Psoas muscle (tissue), 8 donors: ENCODE data around the gene FBRSL1. TPM values are rescaled to one million over a fixed set of nuclear protein-coding genes. Genes with fewer than 3 reads are reported as not detected.

Experiments used
- ATAC-seq, 4 donors: fragments of 200-7000 bp; cut with Tn5 transposase; one replicate each; pipeline ENCODE4 v1.9.1; 2020; ENCODE audit warnings: moderate library complexity in 3 of 4, mild to moderate bottlenecking in 2 of 4
- DNase-seq, 2 donors: peaks; one replicate each; pipeline ENCODE4 v3.0.0-alpha.2; 2020
- H3K27ac ChIP-seq: fragments of 200-600 bp; one replicate; pipeline ENCODE4 v1.8.0; 2022
- H3K27me3 ChIP-seq, 3 donors: fragments of 200-600 bp in 1 of 3; one replicate each; pipeline versions ENCODE4 v1.6.1 to v1.8.0; 2013 to 2022; ENCODE audit warnings: low read length in 2 of 3, mild to moderate bottlenecking in 2 of 3, moderate library complexity in 1 of 3; ENCODE audit not compliant: insufficient read depth in 3 of 3
- H3K36me3 ChIP-seq, 2 donors: fragments of 200-600 bp in 1 of 2; one replicate each; pipeline versions ENCODE4 v1.6.1 to v1.8.0; 2013 to 2022; ENCODE audit warnings: low read depth in 1 of 2, mild to moderate bottlenecking in 1 of 2, moderate library complexity in 1 of 2; ENCODE audit not compliant: insufficient read depth in 1 of 2
- H3K4me1 ChIP-seq: fragments of 200-600 bp; one replicate; pipeline ENCODE4 v1.8.0; 2022
- H3K4me3 ChIP-seq: fragments of 200-600 bp; one replicate; pipeline ENCODE4 v1.8.0; 2022; ENCODE audit warnings: mild to moderate bottlenecking
- H3K9me3 ChIP-seq: fragments of 200-600 bp; one replicate; pipeline ENCODE4 v1.8.0; 2022
- CTCF ChIP-seq: fragments of 200-600 bp; IDR thresholded peaks from one replicate; pipeline ENCODE4 v1.8.0; 2022; ENCODE audit warnings: antibody characterized with exemption
- WGBS, 3 donors: extraction: QIAGEN DNeasy Blood & Tissue Kit; methylation state at CpG; one replicate each; pipeline versions ENCODE4 v1.1.6 to v1.1.7; 2013; 5-methylcytosine and 5-hydroxymethylcytosine counted together
- intact Hi-C, 2 donors: fragments of 100-400 bp; cut with DNase I; formaldehyde crosslinking; loops; one replicate each; pipeline versions ENCODE4 v1.11.0 to v1.14.2; 2022
- polyA plus RNA-seq, 3 donors: library from polyadenylated mRNA; stranded (reverse); fragments of 200-250 nt; gene quantifications; one replicate each; pipeline ENCODE4 v1.2.3, GENCODE V29; 2013
- total RNA-seq, 4 donors: library from RNA; stranded (reverse); fragmentation: NEBNext Ultra II Directional in 2 of 4; extraction: Animal tissue kit (Norgen Biotek cat#: 25700) in 2 of 4; gene quantifications; one replicate each; pipeline versions ENCODE4 v1.2.1 to v1.2.4, GENCODE V29; 2021 to 2023
- donor health status: healthy with polysubstance abuse.
- donor health status: DM: no; HTN: no; CAD: no; lungs with moderate emphysema.
- donor health status: Bipolar disorder and iron deficiency.
- donor health status: healthy.
- donor health status: DM: yes; HTN: yes; CAD: no.
- donor health status: DM: no; HTN: no; CAD: no.
- donor health status: DM: no; HTN: no; CAD: no.
- donor health status: DM: yes; HTN: yes; CAD: no.

FBRSL1 gene
- total and polyA plus RNA-seq, 7 donors, result 23.0 to 54.5 (median 40.1) TPM

GRCh38 chr12:132490422-132491137 lies 629 bp downstream of the FBRSL1 start:
- intact Hi-C loops, result no loop called here
- no peak for DNase-seq
- no peak for ATAC-seq
- H3K4me3 ChIP-seq, result peak overlapping the region; percentile 85
- no peaks in the 10 kb centered on the region for H3K27me3 ChIP-seq
- no peaks in the 10 kb centered on the region for H3K36me3 ChIP-seq
- 1% methylated on average over 45 to 106 of the region's 110 CpGs for WGBS, 3 donors
- no peaks in the 10 kb centered on the region for H3K9me3 ChIP-seq
- peak overlapping the region; percentile 71 for H3K27ac ChIP-seq
- H3K4me1 ChIP-seq, result peaks cover 47% of the 10 kb centered on the region
- no peak for TF ChIP-seq CTCF

GRCh38 chr12:132491138-132491663 lies 1.2 kb downstream of the FBRSL1 start:
- WGBS, 3 donors, result 12 to 22% (median 15%) methylated on average over 14 of the region's 14 CpGs

GRCh38 chr12:132491761-132492378 lies 1.9 kb downstream of the FBRSL1 start:
- peak overlapping the region; percentile 71 for H3K27ac ChIP-seq
- WGBS, 3 donors, result 46 to 58% (median 56%) methylated on average over 22 to 23 of the region's 23 CpGs
- H3K9me3 ChIP-seq, result no peaks in the 10 kb centered on the region
- DNase-seq (no peak), ATAC-seq (no peak)
- no peak for TF ChIP-seq CTCF
- peaks cover 59% of the 10 kb centered on the region for H3K4me1 ChIP-seq
- no peaks in the 10 kb centered on the region for H3K36me3 ChIP-seq
- no peaks in the 10 kb centered on the region for H3K27me3 ChIP-seq
- intact Hi-C loops, result no loop called here
- peak overlapping the region; percentile 85 for H3K4me3 ChIP-seq

More at GRCh38 chr12:132491138-132491663, 1.2 kb downstream of the FBRSL1 start:
- no peaks in the 10 kb centered on the region for H3K9me3 ChIP-seq
- no peaks in the 10 kb centered on the region for H3K36me3 ChIP-seq
- no peak for TF ChIP-seq CTCF
- H3K27me3 ChIP-seq, result no peaks in the 10 kb centered on the region
- peaks cover 53% of the 10 kb centered on the region for H3K4me1 ChIP-seq
- ATAC-seq (no peak), DNase-seq (no peak)
- H3K27ac ChIP-seq, result peak overlapping the region; percentile 71
- intact Hi-C loops, result no loop called here
- peak overlapping the region; percentile 85 for H3K4me3 ChIP-seq

- intact Hi-C loops, result no loop called here
- peaks cover 60% of the 10 kb centered on the region for H3K4me1 ChIP-seq
- no peak for TF ChIP-seq CTCF
- ATAC-seq (peak in 1 of 4 donors; percentile 13), DNase-seq (no peak)
- no peaks in the 10 kb centered on the region for H3K36me3 ChIP-seq
- no peaks in the 10 kb centered on the region for H3K27me3 ChIP-seq
- peak overlapping the region; percentile 85 for H3K4me3 ChIP-seq
- peak overlapping the region; percentile 71 for H3K27ac ChIP-seq
- WGBS, 3 donors, result 48 to 73% (median 54%) methylated on average over 12 of the region's 12 CpGs
- H3K9me3 ChIP-seq, result no peaks in the 10 kb centered on the region
These were observed 2.6 kb downstream of the FBRSL1 start for GRCh38 chr12:132492522-132492921.
